GM23338 (cell line): Measurements from ENCODE around the gene SLC9A3. TPM values are rescaled to one million over a fixed set of nuclear protein-coding genes. Genes with fewer than 3 reads are reported as not detected.

Experiments
- ATAC-seq: fragments of 200-7000 bp; cut with Tn5 transposase; 3 replicates; pipeline ENCODE4 v1.9.1; 2020
- DNase-seq: peaks from one replicate; pipeline ENCODE4 v3.0.0-alpha.2; 2015; ENCODE audit warnings: low spot score
- H2AFZ ChIP-seq: fragments of 200-600 bp; sonication (generic); 2 replicates; pipeline ENCODE4 v1.8.0; 2016; ENCODE audit warnings: antibody characterized with exemption, mild to moderate bottlenecking, moderate library complexity
- H3F3A ChIP-seq: fragments of 200-600 bp; sonication (generic); replicated peaks from 2 replicates; pipeline ENCODE4 v1.8.0; 2017; ENCODE audit warnings: antibody characterized with exemption, mixed run types, low read depth
- H3K27ac ChIP-seq: fragments of 200-600 bp; sonication (generic); 2 replicates; pipeline ENCODE4 v1.6.1; 2016; ENCODE audit warnings: low read depth
- H3K27me3 ChIP-seq: fragments of 200-600 bp; sonication (generic); 2 replicates; pipeline ENCODE4 v1.8.0; 2016; ENCODE audit warnings: mild to moderate bottlenecking, mixed run types, moderate library complexity; ENCODE audit not compliant: insufficient read depth
- H3K36me3 ChIP-seq: fragments of 200-600 bp; sonication (generic); 2 replicates; pipeline ENCODE4 v1.8.0; 2016; ENCODE audit warnings: mild to moderate bottlenecking; ENCODE audit not compliant: insufficient read depth
- H3K4me1 ChIP-seq: fragments of 200-600 bp; sonication (generic); 2 replicates; pipeline ENCODE4 v1.8.0; 2016; ENCODE audit warnings: mild to moderate bottlenecking, moderate library complexity; ENCODE audit not compliant: insufficient read depth
- H3K4me2 ChIP-seq: fragments of 200-600 bp; sonication (generic); 2 replicates; pipeline ENCODE4 v1.7.1; 2017; ENCODE audit warnings: mixed run types
- H3K4me3 ChIP-seq: fragments of 200-600 bp; sonication (generic); 2 replicates; pipeline ENCODE4 v1.6.1; 2016; ENCODE audit warnings: mixed run types
- H3K79me2 ChIP-seq: fragments of 200-600 bp; sonication (generic); replicated peaks from 2 replicates; pipeline ENCODE4 v1.8.0; 2017; ENCODE audit warnings: mild to moderate bottlenecking; ENCODE audit not compliant: insufficient read depth
- H3K9me2 ChIP-seq: fragments of 200-600 bp; sonication (generic); 2 replicates; pipeline ENCODE4 v1.8.0; 2017; ENCODE audit not compliant: insufficient read depth
- H4K20me1 ChIP-seq: fragments of 200-600 bp; sonication (generic); replicated peaks from 2 replicates; pipeline ENCODE4 v1.8.0; 2017; ENCODE audit warnings: mild to moderate bottlenecking; ENCODE audit not compliant: insufficient read depth
- H3K27ac Mint-ChIP-seq: 2 replicates; pipeline ENCODE4 v1.8.0; 2020; ENCODE audit warnings: inconsistent platforms, mild to moderate bottlenecking, moderate library complexity, mixed read lengths
- H3K27me3 Mint-ChIP-seq: 3 replicates; pipeline ENCODE4 v1.8.0; 2022; ENCODE audit warnings: low read depth, mild to moderate bottlenecking, moderate library complexity, mixed read lengths, inconsistent platforms; ENCODE audit not compliant: insufficient read depth, poor library complexity
- H3K36me3 Mint-ChIP-seq: 3 replicates; pipeline ENCODE4 v1.8.0; 2021; ENCODE audit warnings: low read depth, mild to moderate bottlenecking, inconsistent platforms, moderate library complexity, mixed read lengths
- H3K4me1 Mint-ChIP-seq: 3 replicates; pipeline ENCODE4 v1.8.0; 2020; ENCODE audit warnings: mild to moderate bottlenecking, inconsistent platforms, mixed read lengths
- H3K4me3 Mint-ChIP-seq: 3 replicates; pipeline ENCODE4 v1.8.0; 2021; ENCODE audit warnings: moderate library complexity, mild to moderate bottlenecking, inconsistent platforms, mixed read lengths
- H3K9me3 Mint-ChIP-seq: 3 replicates; pipeline ENCODE4 v1.8.0; 2020; ENCODE audit warnings: moderate library complexity, mild to moderate bottlenecking, inconsistent platforms, mixed read lengths
- CREB1 ChIP-seq: fragments of 250-450 bp; sonication (Bioruptor Pico); IDR thresholded peaks from 2 replicates; pipeline ENCODE4 v1.5.0; 2020; ENCODE audit warnings: low read depth, mild to moderate bottlenecking, moderate library complexity
- CTCF ChIP-seq, 2 experiments: fragments of 200-600 bp in 1 of 2; sonication (generic) in 1 of 2; conservative IDR thresholded peaks; 2 replicates each; pipeline versions ENCODE4 v1.5.1 to v1.6.1; 2016 to 2017; ENCODE audit warnings: antibody characterized with exemption in 2 of 2, low read depth in 2 of 2, mild to moderate bottlenecking in 2 of 2, moderate library complexity in 1 of 2
- ETS1 ChIP-seq: IDR thresholded peaks from 2 replicates; pipeline ENCODE4 v1.6.1; 2016; ENCODE audit warnings: antibody characterized with exemption
- EZH2 ChIP-seq: fragments of 200-600 bp; sonication (generic); IDR thresholded peaks from one replicate; pipeline ENCODE4 v1.8.0; 2017; ENCODE audit warnings: antibody characterized with exemption, mild to moderate bottlenecking, low read depth; ENCODE audit not compliant: unreplicated experiment
- EZH2phosphoT487 ChIP-seq: fragments of 200-600 bp; sonication (generic); IDR thresholded peaks from one replicate; pipeline ENCODE4 v1.8.1; 2018; ENCODE audit warnings: antibody characterized with exemption; ENCODE audit not compliant: unreplicated experiment
- JUNB ChIP-seq: IDR thresholded peaks from one replicate; pipeline ENCODE4 v1.6.1; 2016; ENCODE audit warnings: antibody characterized with exemption; ENCODE audit not compliant: unreplicated experiment
- NANOG ChIP-seq: IDR thresholded peaks from 2 replicates; pipeline ENCODE4 v1.6.1; 2016; ENCODE audit warnings: antibody characterized with exemption, borderline replicate concordance
- POLR2AphosphoS5 ChIP-seq: IDR thresholded peaks from 2 replicates; pipeline ENCODE4 v1.6.1; 2016; ENCODE audit warnings: antibody characterized with exemption, low read depth
- REST ChIP-seq: IDR thresholded peaks from one replicate; pipeline ENCODE4 v1.6.1; 2018; ENCODE audit warnings: antibody characterized with exemption; ENCODE audit not compliant: unreplicated experiment
- STAT1 ChIP-seq: IDR thresholded peaks from one replicate; pipeline ENCODE4 v1.6.1; 2016; ENCODE audit warnings: antibody characterized with exemption; ENCODE audit not compliant: unreplicated experiment
- ZNF331 ChIP-seq: fragments of 250-450 bp; sonication (Bioruptor Pico); IDR thresholded peaks from 2 replicates; pipeline ENCODE4 v1.5.0; 2020; ENCODE audit warnings: low read depth, mild to moderate bottlenecking, moderate library complexity
- polyA plus RNA-seq: library from polyadenylated mRNA; unstranded; fragments of >200 nt; fragmentation: Nextera tagmentation; extraction: Ambion mirVana; gene quantifications from 2 replicates; pipeline ENCODE4 v1.2.1, GENCODE V29; 2016
- total RNA-seq: library from RNA; depleted of rRNA; stranded (reverse); fragments of >200 nt; shearing (Covaris generic); gene quantifications from 2 replicates; pipeline ENCODE4 v1.2.3, GENCODE V29; 2014

SLC9A3 gene
- total and polyA plus RNA-seq, 2 experiments from 2014 or later = 0.39 to 3.1 TPM

GRCh38 chr5:531749-532315 is 7.6 kb upstream of the SLC9A3 start:
- DNase-seq (no peak), ATAC-seq (no peak)
- H3K79me2 ChIP-seq = no peaks in the 10 kb centered on the region
- Mint-ChIP-seq H3K4me1 (peaks cover 10% of the 10 kb centered on the region), H3K9me3 (no peaks in the 10 kb centered on the region), H3K4me3 (no peak overlapping the region), H3K36me3 (no peaks in the 10 kb centered on the region), H3K27me3 (peaks cover 42% of the 10 kb centered on the region), H3K27ac (no peak overlapping the region)
- H3K27ac ChIP-seq = no peak overlapping the region
- peaks cover 30% of the 10 kb centered on the region for H3K27me3 ChIP-seq
- no peaks in the 10 kb centered on the region for H4K20me1 ChIP-seq
- TF ChIP-seq NANOG (no peak), STAT1 (no peak), REST (no peak), EZH2phosphoT487 (no peak), ZNF331 (CRISPR knock-in tag) (no peak), ETS1 (no peak), POLR2AphosphoS5 (no peak), EZH2 (no peak), CREB1 (CRISPR knock-in tag) (no peak), JUNB (no peak), CTCF (conservative IDR thresholded peaks at IDR 0.05; ENCODE audit: low read depth in 2 of 2) (no peak)
- no peaks in the 10 kb centered on the region for H3K4me1 ChIP-seq
- H3F3A ChIP-seq = 0 out of 2 replicates have a peak, but pooled peaks cover 2% of the 10 kb centered on the region
- H3K36me3 ChIP-seq = no peaks in the 10 kb centered on the region
- no peak overlapping the region for H2AFZ ChIP-seq
- no peaks in the 10 kb centered on the region for H3K9me2 ChIP-seq
- no peak overlapping the region for H3K4me3 ChIP-seq
- no peak overlapping the region for H3K4me2 ChIP-seq
